ENCODE measurements around the gene SLITRK1.

The SLITRK1 gene, protein sequence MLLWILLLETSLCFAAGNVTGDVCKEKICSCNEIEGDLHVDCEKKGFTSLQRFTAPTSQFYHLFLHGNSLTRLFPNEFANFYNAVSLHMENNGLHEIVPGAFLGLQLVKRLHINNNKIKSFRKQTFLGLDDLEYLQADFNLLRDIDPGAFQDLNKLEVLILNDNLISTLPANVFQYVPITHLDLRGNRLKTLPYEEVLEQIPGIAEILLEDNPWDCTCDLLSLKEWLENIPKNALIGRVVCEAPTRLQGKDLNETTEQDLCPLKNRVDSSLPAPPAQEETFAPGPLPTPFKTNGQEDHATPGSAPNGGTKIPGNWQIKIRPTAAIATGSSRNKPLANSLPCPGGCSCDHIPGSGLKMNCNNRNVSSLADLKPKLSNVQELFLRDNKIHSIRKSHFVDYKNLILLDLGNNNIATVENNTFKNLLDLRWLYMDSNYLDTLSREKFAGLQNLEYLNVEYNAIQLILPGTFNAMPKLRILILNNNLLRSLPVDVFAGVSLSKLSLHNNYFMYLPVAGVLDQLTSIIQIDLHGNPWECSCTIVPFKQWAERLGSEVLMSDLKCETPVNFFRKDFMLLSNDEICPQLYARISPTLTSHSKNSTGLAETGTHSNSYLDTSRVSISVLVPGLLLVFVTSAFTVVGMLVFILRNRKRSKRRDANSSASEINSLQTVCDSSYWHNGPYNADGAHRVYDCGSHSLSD

GRCh38 chr13:83881917-83882605 is at the start of gene SLITRK1:
Gene SLITRK1, minus strand, starts transcription at chr13:83882474. Its CDS starts 967 bp downstream, at chr13:83881507.
- no peak for DNase-seq

GRCh38 chr13:83929157-83929556 is 46.9 kb upstream of the SLITRK1 start:
- DNase-seq, result no peak

- DNase-seq, result no peak
Measured at GRCh38 chr13:83919775-83920174, 37.5 kb upstream of the SLITRK1 start.

- no peak for DNase-seq
Measured at GRCh38 chr13:83914368-83914767, 32.1 kb upstream of the SLITRK1 start.

DNA sequence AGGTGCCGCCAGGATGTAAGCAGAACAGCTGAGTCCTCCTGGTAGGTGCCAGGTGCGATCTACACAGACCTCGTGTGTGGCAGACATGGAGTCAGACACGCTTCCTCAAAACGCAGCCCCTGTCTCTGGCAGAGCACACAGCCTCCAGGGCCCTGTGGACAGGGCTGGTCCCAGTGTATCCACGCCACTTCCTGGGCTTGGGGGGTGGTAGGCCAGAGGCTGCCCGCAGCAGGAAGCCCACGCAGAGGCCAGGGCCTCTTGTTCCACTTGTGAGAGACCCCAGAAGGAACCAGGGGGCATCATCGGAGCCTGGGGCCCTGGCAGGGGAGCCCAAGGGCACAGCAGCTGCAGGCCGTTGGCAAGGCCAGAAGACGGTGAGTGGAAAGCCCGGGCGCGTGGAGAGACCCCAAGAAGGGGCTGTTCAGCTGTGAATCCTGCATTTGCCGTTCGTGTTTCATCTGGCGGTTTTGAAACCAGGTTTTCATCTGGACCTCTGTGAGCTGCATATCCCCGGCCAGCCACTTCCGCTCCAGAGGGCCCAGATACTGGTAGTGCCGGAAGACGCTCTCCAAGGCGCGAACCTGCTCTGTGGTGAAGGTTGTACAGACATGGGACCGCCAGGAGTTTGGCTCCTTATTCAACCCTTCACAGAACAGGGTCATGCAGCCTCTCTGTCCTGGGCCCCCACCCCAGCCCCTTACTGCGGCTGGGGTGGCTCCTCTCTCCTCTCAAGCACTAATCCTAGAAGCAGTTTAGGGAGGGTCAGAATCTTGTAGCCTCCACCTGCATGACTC is 25.1 kb upstream of the SLITRK1 start:
- no peak for DNase-seq

GRCh38 chr13:83906240-83906820 is 24.1 kb upstream of the SLITRK1 start:
- no peak for DNase-seq

DNA sequence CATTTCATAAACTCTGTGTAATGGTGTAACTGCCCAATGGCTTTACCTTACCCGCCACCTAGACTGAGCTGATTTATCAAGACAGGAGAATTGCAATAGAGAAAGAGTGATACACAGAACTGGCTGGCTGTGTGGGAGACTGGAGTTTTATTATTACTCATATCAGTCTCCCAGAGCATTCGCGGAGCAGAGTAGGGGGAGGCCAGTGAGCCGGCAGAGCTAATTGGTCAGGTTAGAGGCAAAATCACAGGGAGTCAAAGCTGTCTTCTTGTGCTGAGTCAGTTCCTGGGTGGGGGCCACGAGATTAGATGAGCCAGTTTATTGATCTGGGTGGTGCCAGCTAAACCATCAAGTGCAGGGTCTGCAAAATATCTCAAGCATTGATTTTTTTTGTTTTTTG is 23.4 kb upstream of the SLITRK1 start:
- DNase-seq, result no peak

GRCh38 chr13:83895994-83896580 is 13.8 kb upstream of the SLITRK1 start:
- DNase-seq, result no peak

DNA sequence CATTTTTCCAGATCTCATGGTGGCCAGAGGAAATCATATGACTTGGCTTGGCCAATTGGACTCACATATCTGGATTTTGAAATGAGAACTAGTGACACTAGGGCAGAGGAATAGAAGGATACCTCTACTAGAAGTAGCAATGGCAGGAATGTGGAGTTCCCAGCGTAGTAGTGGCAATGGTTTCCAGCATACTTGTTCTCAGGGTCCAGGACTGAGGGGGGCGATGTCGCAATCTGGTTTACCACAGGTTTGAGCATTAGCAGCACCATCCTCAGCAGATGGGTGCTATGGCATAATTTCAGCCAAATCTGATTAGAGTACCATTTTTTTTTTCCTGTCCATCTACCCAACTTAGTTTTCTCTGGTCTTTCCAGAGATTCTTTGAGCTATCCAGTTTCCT is 8.1 kb upstream of the SLITRK1 start:
- DNase-seq, result no peak

DNA sequence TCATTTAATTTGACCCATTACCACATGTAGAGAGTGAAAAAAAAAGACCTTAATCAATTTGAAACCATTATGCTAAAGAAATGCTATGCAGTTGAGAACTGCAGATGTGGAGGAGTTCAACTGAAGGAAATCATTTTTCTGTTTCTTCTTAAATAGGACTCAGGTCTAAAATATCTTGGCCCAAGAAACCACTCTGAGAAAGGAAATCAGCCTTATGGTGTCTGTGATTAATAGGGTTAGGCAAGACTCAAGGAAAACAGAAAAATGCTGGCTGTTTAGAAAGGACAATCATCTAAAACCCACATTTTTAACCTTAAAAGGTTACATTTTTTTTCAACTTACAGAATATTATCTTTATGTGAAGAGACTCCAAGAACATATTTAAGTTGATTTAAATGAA is 1.9 kb upstream of the SLITRK1 start:
- DNase-seq, result no peak

- no peak for DNase-seq
Measured at GRCh38 chr13:83883061-83883523, 818 bp upstream of the SLITRK1 start.

DNA sequence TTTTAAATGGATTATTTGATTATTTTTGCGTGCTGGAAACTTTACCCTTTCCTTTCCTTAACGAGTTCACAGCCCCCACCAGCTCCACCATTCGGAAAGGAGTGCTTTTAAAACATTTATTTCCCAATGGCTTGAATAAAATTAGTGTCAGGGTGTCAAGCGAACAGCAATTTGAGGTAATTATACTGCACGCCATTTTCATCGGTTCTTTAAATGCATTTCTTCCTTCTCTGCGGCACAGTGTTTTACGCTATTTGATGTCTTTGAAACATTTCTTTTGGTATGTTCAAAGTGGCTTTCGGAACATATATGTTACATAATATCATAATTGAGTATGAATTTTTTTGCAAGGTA is 309 bp upstream of the SLITRK1 start:
- DNase-seq, result no peak

- DNase-seq, result no peak
Measured at GRCh38 chr13:83881140-83881684, 1.1 kb downstream of the SLITRK1 start.

GRCh38 chr13:83880275-83881139 is 1.8 kb downstream of the SLITRK1 start:
- DNase-seq, result no peak

- DNase-seq, result no peak
Measured at GRCh38 chr13:83879431-83880171, 2.7 kb downstream of the SLITRK1 start.

DNA sequence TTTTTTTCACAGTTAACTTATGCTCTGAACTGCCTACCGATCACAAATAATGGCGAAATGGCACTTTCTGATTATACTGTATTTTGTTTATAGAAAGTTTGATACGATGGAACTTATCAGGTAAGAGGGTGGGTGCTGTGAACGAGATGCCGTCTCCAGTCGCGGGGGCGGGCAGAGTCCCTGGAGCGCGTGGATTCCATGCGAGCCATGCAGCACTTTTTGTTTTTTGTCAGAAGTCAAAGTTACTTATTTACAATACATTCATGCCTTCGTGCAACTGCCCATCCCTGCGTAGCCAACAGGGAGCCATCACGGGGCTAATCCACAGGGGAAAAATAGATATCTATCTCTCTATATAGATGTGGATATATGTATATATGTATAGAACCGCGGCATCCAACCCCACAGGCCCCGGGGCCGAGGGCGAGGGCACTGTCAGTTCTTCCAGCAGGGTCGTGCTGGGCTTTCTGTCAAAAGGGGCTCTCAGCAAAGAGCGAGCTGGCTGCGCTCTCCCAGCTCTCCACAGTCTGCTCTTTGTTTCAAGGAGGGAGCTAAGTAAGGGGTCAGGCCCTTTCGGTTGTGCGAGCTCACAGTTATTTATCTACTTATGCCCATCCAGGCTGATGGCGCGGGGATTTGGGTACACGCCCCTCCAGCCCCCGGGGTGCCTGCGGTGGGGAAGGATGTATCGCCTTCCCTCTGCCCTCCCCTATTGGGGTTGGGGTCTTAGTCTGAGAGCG is 3.4 kb downstream of the SLITRK1 start:
- DNase-seq, result no peak

DNA sequence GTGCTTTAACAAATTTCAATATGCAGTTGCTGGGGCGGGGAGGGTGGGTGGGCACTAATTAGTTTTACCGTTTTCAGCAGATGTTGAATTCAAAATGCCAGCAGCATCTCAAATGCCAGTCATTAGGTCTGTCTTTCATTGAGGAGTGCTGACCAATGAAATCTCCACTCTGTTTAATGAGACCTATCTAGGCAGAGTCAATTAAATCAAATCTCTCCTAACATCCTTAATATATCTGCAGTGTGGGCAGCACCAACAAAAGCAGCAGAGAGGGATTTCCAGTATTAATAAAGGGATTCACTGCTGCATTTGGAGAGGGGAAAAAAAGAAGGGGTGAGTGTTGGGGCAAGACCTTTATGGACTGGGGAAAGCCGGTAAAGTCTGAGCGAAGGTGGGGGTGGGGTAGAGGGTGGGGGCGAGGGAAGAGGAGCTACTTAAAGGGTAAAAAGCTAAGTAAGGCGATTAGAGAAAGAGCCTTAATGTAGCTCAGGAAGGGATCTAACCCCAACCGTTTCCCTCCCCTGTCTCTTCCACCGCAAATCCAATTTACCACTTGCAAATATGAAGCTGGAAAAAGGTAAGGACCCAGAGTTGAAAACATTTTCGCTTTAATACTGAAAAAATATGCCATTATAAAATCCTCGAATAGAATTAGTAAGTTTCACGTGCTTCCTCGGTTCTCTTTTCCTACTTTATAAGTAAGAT is 4.5 kb downstream of the SLITRK1 start:
- no peak for DNase-seq

DNA sequence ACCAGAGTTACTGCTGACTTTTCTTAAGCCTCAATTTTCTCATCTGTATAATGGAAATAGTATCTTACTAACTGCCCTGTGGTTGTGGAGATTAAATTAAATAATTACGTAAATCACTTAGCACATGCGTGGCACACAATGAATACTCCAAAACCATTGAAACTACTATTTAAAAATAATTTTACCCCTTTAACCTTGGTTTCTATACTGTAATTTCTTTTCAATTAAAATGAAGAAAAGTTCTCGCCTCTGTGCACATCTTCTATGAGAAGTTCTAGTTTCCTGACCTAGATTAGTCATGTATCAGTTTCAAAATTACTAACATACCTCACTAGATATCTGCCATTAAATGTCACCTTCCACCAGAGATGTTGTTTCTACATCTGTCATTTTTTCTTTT is 5.7 kb downstream of the SLITRK1 start:
- no peak for DNase-seq

GRCh38 chr13:83867708-83868107 is 14.6 kb downstream of the SLITRK1 start:
- DNase-seq, result no peak
